Prostate gland (tissue), 2 donors: ENCODE measurements around the gene CRTC1.

Experiments
- POLR2A ChIP-seq: fragments of 450-650 bp; IDR thresholded peaks from one replicate; pipeline ENCODE4 v1.6.1; 2016; ENCODE audit warnings: antibody characterized with exemption, mild to moderate bottlenecking
- POLR2AphosphoS5 ChIP-seq: sonication (generic); formaldehyde crosslinking; IDR thresholded peaks from one replicate; pipeline ENCODE4 v1.6.1; 2017; ENCODE audit warnings: antibody characterized with exemption
- TF ChIP-seq, protein P1 (sequence below), 4 experiments: fragments of 200-600 bp in 2 of 4; fragments of 450-650 bp in 2 of 4; sonication (generic) in 2 of 4; IDR thresholded peaks; 1 replicate in 3 of 4; 2 replicates in 1 of 4; pipeline ENCODE4 v1.5.1; 2016 to 2019; ENCODE audit warnings: antibody characterized with exemption in 4 of 4, mild to moderate bottlenecking in 2 of 4, moderate library complexity in 2 of 4

DNA sequence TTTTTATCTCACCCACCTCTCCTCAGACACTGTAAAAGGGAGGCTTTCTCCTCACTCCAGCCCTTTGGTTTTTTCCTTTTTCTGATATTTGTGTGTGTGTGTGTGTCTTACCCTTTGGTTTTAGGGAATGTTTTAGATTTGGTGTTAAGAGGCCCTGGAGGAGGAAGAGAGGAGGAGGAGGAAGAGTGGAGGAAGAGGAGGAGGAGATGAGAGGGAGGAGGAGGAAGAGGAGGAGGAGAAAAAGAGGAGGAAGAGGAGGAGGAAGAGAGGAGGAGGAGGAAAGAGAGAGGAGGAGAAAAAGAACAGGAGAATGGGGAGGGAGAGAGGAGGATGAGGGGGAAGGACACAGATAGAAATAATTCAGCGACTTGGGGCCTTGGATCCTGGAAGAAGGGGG, 36.1 kb upstream of the CRTC1 start:
- TF ChIP-seq, protein P1, sequence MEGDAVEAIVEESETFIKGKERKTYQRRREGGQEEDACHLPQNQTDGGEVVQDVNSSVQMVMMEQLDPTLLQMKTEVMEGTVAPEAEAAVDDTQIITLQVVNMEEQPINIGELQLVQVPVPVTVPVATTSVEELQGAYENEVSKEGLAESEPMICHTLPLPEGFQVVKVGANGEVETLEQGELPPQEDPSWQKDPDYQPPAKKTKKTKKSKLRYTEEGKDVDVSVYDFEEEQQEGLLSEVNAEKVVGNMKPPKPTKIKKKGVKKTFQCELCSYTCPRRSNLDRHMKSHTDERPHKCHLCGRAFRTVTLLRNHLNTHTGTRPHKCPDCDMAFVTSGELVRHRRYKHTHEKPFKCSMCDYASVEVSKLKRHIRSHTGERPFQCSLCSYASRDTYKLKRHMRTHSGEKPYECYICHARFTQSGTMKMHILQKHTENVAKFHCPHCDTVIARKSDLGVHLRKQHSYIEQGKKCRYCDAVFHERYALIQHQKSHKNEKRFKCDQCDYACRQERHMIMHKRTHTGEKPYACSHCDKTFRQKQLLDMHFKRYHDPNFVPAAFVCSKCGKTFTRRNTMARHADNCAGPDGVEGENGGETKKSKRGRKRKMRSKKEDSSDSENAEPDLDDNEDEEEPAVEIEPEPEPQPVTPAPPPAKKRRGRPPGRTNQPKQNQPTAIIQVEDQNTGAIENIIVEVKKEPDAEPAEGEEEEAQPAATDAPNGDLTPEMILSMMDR (IDR thresholded peaks at IDR 0.05) = no peak
- TF ChIP-seq POLR2AphosphoS5 (no peak), POLR2A (no peak)
